Neural progenitor cell (in vitro differentiated cells): Measurements from ENCODE around the gene CDKN2AIPNL.

ENCODE experiments used
- EZH2 ChIP-seq: fragments of 200-600 bp; sonication (generic); IDR thresholded peaks from 2 replicates; pipeline ENCODE4 v1.6.1; 2017; ENCODE audit warnings: antibody characterized with exemption, mild to moderate bottlenecking, moderate library complexity
- EZH2phosphoT487 ChIP-seq: fragments of 200-600 bp; sonication (generic); IDR thresholded peaks from 2 replicates; pipeline ENCODE4 v1.6.1; 2017; ENCODE audit warnings: antibody characterized with exemption
- TF ChIP-seq, protein P1 (sequence below): fragments of 200-600 bp; sonication (generic); IDR thresholded peaks from 2 replicates; pipeline ENCODE4 v1.5.1; 2017; ENCODE audit warnings: antibody characterized with exemption, mild to moderate bottlenecking

DNA sequence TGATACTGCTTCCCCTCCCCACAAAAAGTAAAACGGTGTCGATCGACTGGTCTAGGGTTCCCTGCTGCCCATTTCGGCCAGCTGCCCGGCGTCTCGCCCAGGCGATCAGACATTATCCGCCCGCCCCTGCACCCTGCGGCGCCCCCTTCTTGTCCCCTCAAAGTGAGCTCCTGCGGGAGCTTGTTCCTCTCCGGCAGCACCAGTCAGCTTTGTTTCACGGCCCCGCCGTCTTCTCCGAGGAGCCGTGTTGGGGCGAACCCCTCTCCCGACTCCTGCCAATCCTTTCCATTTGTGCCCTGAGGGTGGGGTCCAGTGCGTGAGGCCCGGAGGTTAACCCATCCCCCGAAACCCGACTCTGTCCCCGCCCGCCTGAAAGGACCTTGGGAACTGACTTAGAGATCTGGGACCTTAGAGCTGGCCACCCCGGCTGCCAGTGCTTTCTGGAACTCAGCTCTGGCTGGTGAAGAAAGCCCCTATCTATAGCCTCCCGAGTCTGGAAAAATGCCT is 39.8 kb downstream of the CDKN2AIPNL start:
- TF ChIP-seq, protein P1, sequence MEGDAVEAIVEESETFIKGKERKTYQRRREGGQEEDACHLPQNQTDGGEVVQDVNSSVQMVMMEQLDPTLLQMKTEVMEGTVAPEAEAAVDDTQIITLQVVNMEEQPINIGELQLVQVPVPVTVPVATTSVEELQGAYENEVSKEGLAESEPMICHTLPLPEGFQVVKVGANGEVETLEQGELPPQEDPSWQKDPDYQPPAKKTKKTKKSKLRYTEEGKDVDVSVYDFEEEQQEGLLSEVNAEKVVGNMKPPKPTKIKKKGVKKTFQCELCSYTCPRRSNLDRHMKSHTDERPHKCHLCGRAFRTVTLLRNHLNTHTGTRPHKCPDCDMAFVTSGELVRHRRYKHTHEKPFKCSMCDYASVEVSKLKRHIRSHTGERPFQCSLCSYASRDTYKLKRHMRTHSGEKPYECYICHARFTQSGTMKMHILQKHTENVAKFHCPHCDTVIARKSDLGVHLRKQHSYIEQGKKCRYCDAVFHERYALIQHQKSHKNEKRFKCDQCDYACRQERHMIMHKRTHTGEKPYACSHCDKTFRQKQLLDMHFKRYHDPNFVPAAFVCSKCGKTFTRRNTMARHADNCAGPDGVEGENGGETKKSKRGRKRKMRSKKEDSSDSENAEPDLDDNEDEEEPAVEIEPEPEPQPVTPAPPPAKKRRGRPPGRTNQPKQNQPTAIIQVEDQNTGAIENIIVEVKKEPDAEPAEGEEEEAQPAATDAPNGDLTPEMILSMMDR, result no peak
- no peak for TF ChIP-seq EZH2
- no peak for TF ChIP-seq EZH2phosphoT487
